Endothelial cell of umbilical vein (primary cell): ENCODE measurements around the gene PELI2. TPM values are rescaled to one million over a fixed set of nuclear protein-coding genes. Genes with fewer than 3 reads are reported as not detected.

ENCODE experiments used
- BruUV-seq: library from RNA; stranded (reverse); fragments of 400-500 nt; replicated peaks from 2 replicates; lab custom pipeline; 2021; lab: Mats Ljungman, UMichigan
- CTCF ChIA-PET: fragments of 300-600, 350-600 bp; sonication (Branson Sonifier 250); formaldehyde crosslinking; loops from one replicate; lab custom pipeline; 2021; ENCODE audit warnings: antibody characterized with exemption, inconsistent platforms; lab: Charles Lee
- POLR2A ChIA-PET: fragments of 300-600, 350-600 bp; sonication (Branson Sonifier 250); formaldehyde crosslinking; loops from one replicate; lab custom pipeline; 2021; ENCODE audit warnings: antibody characterized with exemption, inconsistent platforms; lab: Charles Lee
- DNase-seq: peaks from one replicate; pipeline ENCODE4 v3.0.0-alpha.2; 2011; ENCODE audit warnings: low read depth, low spot score
- FAIRE-seq: peaks from 2 replicates; lab custom pipeline; 2011; peaks lifted over from hg19 to GRCh38; lab: Jason Lieb, UNC
- H2AFZ ChIP-seq: 2 replicates; pipeline ENCODE4 v1.6.0; 2012; ENCODE audit warnings: low read depth, low read length, control low read depth, inconsistent platforms
- H3K27ac ChIP-seq: 2 replicates; pipeline ENCODE4 v1.5.1; 2011; ENCODE audit warnings: low read depth, mild to moderate bottlenecking, control low read depth, low read length, moderate library complexity; ENCODE audit not compliant: insufficient read depth
- H3K27me3 ChIP-seq, 2 experiments: 2 replicates each; pipeline versions ENCODE4 v1.6.0 to v1.6.1; 2011; ENCODE audit warnings: low read length in 2 of 2, mixed read lengths in 1 of 2; ENCODE audit not compliant: control insufficient read depth in 2 of 2, insufficient read depth in 2 of 2
- H3K36me3 ChIP-seq, 2 experiments: 2 replicates in 1 of 2; 3 replicates in 1 of 2; pipeline ENCODE4 v1.5.1; 2011; ENCODE audit warnings: low read length in 2 of 2, mild to moderate bottlenecking in 1 of 2, moderate library complexity in 1 of 2; ENCODE audit not compliant: control insufficient read depth in 2 of 2, insufficient read depth in 2 of 2; ENCODE audit errors: extremely low read depth in 1 of 2
- H3K4me1 ChIP-seq: 3 replicates; pipeline ENCODE4 v1.5.1; 2011; ENCODE audit warnings: mild to moderate bottlenecking, low read length; ENCODE audit not compliant: control insufficient read depth, insufficient read depth; ENCODE audit errors: extremely low read depth
- H3K4me2 ChIP-seq: 2 replicates; pipeline ENCODE4 v1.6.1; 2011; ENCODE audit warnings: low read length, control low read depth, mixed read lengths; ENCODE audit not compliant: insufficient read depth
- H3K4me3 ChIP-seq, 3 experiments: fragments of 200-600 bp in 1 of 3; sonication (generic), shearing (Covaris generic) in 1 of 3; replicated peaks in 1 of 3; 2 replicates each; pipeline ENCODE4 v1.5.1; 2011 to 2016; ENCODE audit warnings: control low read depth in 3 of 3, low read length in 3 of 3, mild to moderate bottlenecking in 2 of 3, inconsistent platforms in 1 of 3, low read depth in 1 of 3, moderate library complexity in 1 of 3; ENCODE audit not compliant: insufficient read depth in 1 of 3
- H3K79me2 ChIP-seq: 2 replicates; pipeline ENCODE4 v1.6.0; 2012; ENCODE audit warnings: low read length, inconsistent platforms; ENCODE audit not compliant: control insufficient read depth, insufficient read depth
- H3K9ac ChIP-seq: replicated peaks from 2 replicates; pipeline ENCODE3; 2011; ENCODE audit warnings: low read length, control low read depth; ENCODE audit not compliant: insufficient read depth; ENCODE audit errors: extremely low read depth
- H3K9me1 ChIP-seq: replicated peaks from 3 replicates; pipeline ENCODE4 v1.6.0; 2011; ENCODE audit warnings: mild to moderate bottlenecking, low read length; ENCODE audit not compliant: control insufficient read depth, insufficient read depth; ENCODE audit errors: extremely low read depth
- H3K9me3 ChIP-seq: replicated peaks from 2 replicates; pipeline ENCODE4 v1.5.1; 2012; ENCODE audit warnings: low read length, inconsistent platforms; ENCODE audit not compliant: control insufficient read depth, insufficient read depth
- H4K20me1 ChIP-seq: replicated peaks from 2 replicates; pipeline ENCODE3; 2011; ENCODE audit warnings: mild to moderate bottlenecking, low read length; ENCODE audit not compliant: control insufficient read depth, insufficient read depth; ENCODE audit errors: extremely low read depth
- EZH2 ChIP-seq: IDR thresholded peaks from 2 replicates; pipeline ENCODE4 v1.6.1; 2012; ENCODE audit warnings: borderline replicate concordance, low read depth, mild to moderate bottlenecking, moderate library complexity, low read length, inconsistent platforms; ENCODE audit not compliant: severe bottlenecking
- FOS ChIP-seq: IDR thresholded peaks from 2 replicates; pipeline ENCODE4 v1.6.1; 2011; ENCODE audit warnings: mild to moderate bottlenecking, low read length, moderate library complexity, borderline replicate concordance; ENCODE audit not compliant: insufficient read depth
- GATA2 ChIP-seq: IDR thresholded peaks from 2 replicates; pipeline ENCODE4 v1.7.0; 2011; ENCODE audit warnings: low read depth, mild to moderate bottlenecking, moderate library complexity, mixed read lengths, low read length; ENCODE audit not compliant: insufficient read length, insufficient read depth
- JUN ChIP-seq: IDR thresholded peaks from 2 replicates; pipeline ENCODE4 v1.6.1; 2011; ENCODE audit warnings: borderline replicate concordance, low read depth; ENCODE audit not compliant: insufficient read length, insufficient read depth
- MYC ChIP-seq: IDR thresholded peaks from one replicate; pipeline ENCODE4 v1.6.1; 2011; ENCODE audit warnings: mild to moderate bottlenecking, low read depth, low read length
- POLR2A ChIP-seq: IDR thresholded peaks from 2 replicates; pipeline ENCODE4 v1.6.1; 2012; ENCODE audit warnings: low read depth, mild to moderate bottlenecking, control low read depth, low read length
- POLR2AphosphoS5 ChIP-seq: IDR thresholded peaks from 2 replicates; pipeline ENCODE4 v1.6.1; 2012; ENCODE audit warnings: low read depth, mild to moderate bottlenecking, control low read depth, low read length, moderate library complexity; ENCODE audit not compliant: insufficient read depth
- dilution Hi-C: fragments of 300-500 bp; cut with MboI; formaldehyde crosslinking; loops from one replicate; pipeline ENCODE4 v1.15.0; 2019; ENCODE audit warnings: low sequenced_read_pairs; ENCODE audit not compliant: extremely low pct_ligation_motif_present
- intact Hi-C: fragments of 100-400 bp; cut with micrococcal nuclease; formaldehyde crosslinking; loops from one replicate; pipeline ENCODE4 v1.10.0; 2022
- polyA plus RNA-seq, 4 experiments: library from polyadenylated mRNA; depleted of rRNA in 3 of 4; stranded (reverse) in 3 of 4; unstranded in 1 of 4; fragments of >200 nt; gene quantifications; 2 replicates each; pipeline versions ENCODE4 v1.2.1 to v1.2.3, GENCODE V29; 2011 to 2012; ENCODE audit warnings: missing spikeins in 1 of 4
- total RNA-seq: library from RNA; stranded (reverse); gene quantifications from 2 replicates; pipeline ENCODE4 v1.2.3, GENCODE V29; 2021
- TF ChIP-seq, protein P1 (sequence below): IDR thresholded peaks from 2 replicates; pipeline ENCODE4 v1.6.1; 2011; ENCODE audit not compliant: insufficient read depth, insufficient read length
- TF ChIP-seq, protein P2 (sequence below), 2 donors: IDR thresholded peaks; 1 replicate in 1 of 2; 2 replicates in 1 of 2; pipeline ENCODE4 v1.5.1; 2011; ENCODE audit warnings: low read length in 2 of 2, mild to moderate bottlenecking in 2 of 2, moderate library complexity in 2 of 2, control low read depth in 1 of 2, inconsistent platforms in 1 of 2, low read depth in 1 of 2; ENCODE audit not compliant: insufficient read depth in 1 of 2; ENCODE audit errors: extremely low read depth in 1 of 2

PELI2 gene
- total and polyA plus RNA-seq, 2 donors (not counting 3 experiments of a cell fraction or from before 2014, with no cell fraction given): 11.5 to 13.0 TPM

DNA sequence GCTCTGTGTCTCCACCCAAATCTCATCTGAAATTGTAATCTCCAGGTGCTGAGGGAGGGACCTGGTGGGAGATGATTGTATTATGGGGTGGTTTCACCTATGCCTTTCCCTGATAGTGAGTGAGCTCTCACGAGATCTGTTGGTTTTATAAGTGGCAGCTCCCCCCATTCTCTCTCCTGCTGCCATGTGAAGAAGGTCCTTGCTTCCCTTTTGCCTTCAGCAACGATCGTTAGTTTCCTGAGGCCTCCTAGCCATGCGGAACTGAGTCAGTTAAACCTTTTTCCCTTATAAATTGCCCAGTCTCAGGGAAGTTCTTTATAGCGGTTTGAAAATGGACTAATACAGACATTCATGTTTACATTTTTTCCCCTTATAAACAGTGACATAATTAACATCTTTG lies 36.1 kb downstream of the PELI2 start:
- Histone ChIP-seq H3K9me3 (no peaks in the 10 kb centered on the region), H3K9ac (no peak overlapping the region), H3K9me1 (no peaks in the 10 kb centered on the region), H2AFZ (no peak overlapping the region), H3K4me2 (no peak overlapping the region), H3K4me3 (no peak overlapping the region), H3K27me3 (no peaks in the 10 kb centered on the region), H3K27ac (no peak overlapping the region), H4K20me1 (no peaks in the 10 kb centered on the region), H3K4me1 (no peaks in the 10 kb centered on the region), H3K79me2 (no peaks in the 10 kb centered on the region), H3K36me3 (no peaks in the 10 kb centered on the region)
- no TSS peak for BruUV-seq
- DNase-seq (no peak), FAIRE-seq (no peak)
- ChIA-PET POLR2A (no interaction called here), CTCF (no interaction called here)
- TF ChIP-seq FOS (no peak), JUN (no peak), EZH2 (no peak), POLR2A (no peak), POLR2AphosphoS5 (no peak), GATA2 (no peak), MYC (no peak)
- TF ChIP-seq, protein P1, sequence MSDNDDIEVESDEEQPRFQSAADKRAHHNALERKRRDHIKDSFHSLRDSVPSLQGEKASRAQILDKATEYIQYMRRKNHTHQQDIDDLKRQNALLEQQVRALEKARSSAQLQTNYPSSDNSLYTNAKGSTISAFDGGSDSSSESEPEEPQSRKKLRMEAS: no peak
- TF ChIP-seq, protein P2, sequence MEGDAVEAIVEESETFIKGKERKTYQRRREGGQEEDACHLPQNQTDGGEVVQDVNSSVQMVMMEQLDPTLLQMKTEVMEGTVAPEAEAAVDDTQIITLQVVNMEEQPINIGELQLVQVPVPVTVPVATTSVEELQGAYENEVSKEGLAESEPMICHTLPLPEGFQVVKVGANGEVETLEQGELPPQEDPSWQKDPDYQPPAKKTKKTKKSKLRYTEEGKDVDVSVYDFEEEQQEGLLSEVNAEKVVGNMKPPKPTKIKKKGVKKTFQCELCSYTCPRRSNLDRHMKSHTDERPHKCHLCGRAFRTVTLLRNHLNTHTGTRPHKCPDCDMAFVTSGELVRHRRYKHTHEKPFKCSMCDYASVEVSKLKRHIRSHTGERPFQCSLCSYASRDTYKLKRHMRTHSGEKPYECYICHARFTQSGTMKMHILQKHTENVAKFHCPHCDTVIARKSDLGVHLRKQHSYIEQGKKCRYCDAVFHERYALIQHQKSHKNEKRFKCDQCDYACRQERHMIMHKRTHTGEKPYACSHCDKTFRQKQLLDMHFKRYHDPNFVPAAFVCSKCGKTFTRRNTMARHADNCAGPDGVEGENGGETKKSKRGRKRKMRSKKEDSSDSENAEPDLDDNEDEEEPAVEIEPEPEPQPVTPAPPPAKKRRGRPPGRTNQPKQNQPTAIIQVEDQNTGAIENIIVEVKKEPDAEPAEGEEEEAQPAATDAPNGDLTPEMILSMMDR (IDR thresholded peaks at IDR 0.05; ENCODE audit: extremely low read depth in 1 of 2, insufficient read depth in 1 of 2, low read depth in 1 of 2, low read length in 2 of 2): no peak
- intact Hi-C loops: no loop called here
- dilution Hi-C loops: no loop called here
